ENCODE results near the gene ESYT2. TPM values are rescaled to one million over a fixed set of nuclear protein-coding genes. Genes with fewer than 3 reads are reported as not detected.

The ESYT2 gene
- total and polyA plus RNA-seq, 2 of the 4 experiments (the other 2 are of a cell fraction) = 26.7 to 69.9 TPM

DNA sequence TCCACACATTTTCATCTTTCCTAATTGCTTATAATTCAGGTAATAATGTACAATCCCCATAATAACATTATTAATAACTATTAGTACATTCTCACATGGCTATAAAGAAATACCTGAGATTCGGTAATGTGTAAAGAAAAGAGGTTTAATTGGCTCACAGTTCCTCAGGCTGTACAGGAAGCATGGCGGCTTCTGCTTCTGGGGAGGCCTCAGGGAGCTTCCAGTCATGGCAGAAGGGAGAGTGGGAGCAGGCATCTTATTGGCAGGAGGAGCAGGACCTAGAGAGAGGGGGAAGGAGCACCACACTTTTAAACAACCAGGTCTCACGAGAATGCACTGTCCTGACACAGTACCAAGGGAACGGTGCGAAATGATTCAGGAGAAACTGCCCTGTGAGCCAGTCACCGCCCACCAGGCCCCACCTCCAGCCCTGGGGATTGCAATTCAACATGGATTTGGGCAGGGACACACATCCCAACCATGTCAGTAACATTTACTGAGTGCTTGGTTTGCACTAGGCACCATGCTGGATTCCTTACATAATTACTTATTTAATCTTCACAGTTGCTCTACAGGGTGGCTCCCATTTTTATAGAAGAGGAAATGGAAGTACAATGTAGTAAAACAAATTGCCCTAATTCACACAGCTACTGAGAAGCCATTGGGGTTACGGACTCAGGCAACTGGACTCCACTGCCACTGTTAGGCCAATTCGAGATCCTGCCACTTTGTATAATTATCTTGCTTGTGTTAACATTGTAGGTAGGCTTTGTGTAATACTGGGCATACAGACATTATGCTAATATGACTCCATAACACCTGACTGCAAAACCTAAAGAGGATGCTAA is 8.7 kb upstream of the ESYT2 start:
- Histone ChIP-seq H2BK5ac (ENCODE audit: low read depth, low read length, poor library complexity, severe bottlenecking) (no peak overlapping the region), H3K27ac (ENCODE audit: insufficient read depth, low read length) (no peak overlapping the region), H3K27me3 (ENCODE audit: control insufficient read depth, insufficient read depth, low read length) (peaks cover 3% of the 10 kb centered on the region), H2AK5ac (ENCODE audit: low read depth, low read length) (no peak overlapping the region), H3K14ac (replicated peaks; ENCODE audit: low read depth, low read length) (no peak overlapping the region), H3K9me1 (ENCODE audit: insufficient read depth, low read length) (no peaks in the 10 kb centered on the region), H3K4me2 (ENCODE audit: low read depth, low read length) (no peak overlapping the region), H3K36me3 (ENCODE audit: control insufficient read depth, insufficient read depth, low read length) (no peaks in the 10 kb centered on the region), H3K9ac (ENCODE audit: low read depth, low read length) (no peak overlapping the region), H4K91ac (ENCODE audit: insufficient read depth, low read depth, low read length) (no peak overlapping the region), H2BK120ac (ENCODE audit: low read depth, low read length) (no peak overlapping the region), H2BK20ac (ENCODE audit: low read depth, low read length) (no peak overlapping the region), H2AFZ (replicated peaks; ENCODE audit: low read length, poor library complexity) (no peak overlapping the region), H3K79me1 (ENCODE audit: low read depth in 1 of 2, low read length in 2 of 2) (no peaks in the 10 kb centered on the region), H3K18ac (ENCODE audit: low read depth, low read length) (no peak overlapping the region), H3K9me3 (ENCODE audit: control insufficient read depth, insufficient read depth, low read length) (no peaks in the 10 kb centered on the region), H4K5ac (ENCODE audit: low read depth, low read length) (no peak overlapping the region), H3K4me3 (ENCODE audit: insufficient read depth, low read depth, low read length) (no peak overlapping the region), H2AK9ac (replicated peaks; ENCODE audit: low read depth, low read length, poor library complexity) (no peak overlapping the region), H2BK15ac (ENCODE audit: low read depth, low read length) (no peak overlapping the region), H3K4me1 (ENCODE audit: control insufficient read depth, insufficient read depth, low read length) (no peaks in the 10 kb centered on the region), H3K23ac (ENCODE audit: low read depth, low read length) (no peak overlapping the region), H3K4ac (ENCODE audit: low read depth, low read length) (no peak overlapping the region), H4K8ac (ENCODE audit: low read depth in 2 of 2, low read length in 2 of 2) (no peak overlapping the region), H4K20me1 (ENCODE audit: insufficient read depth, low read length) (no peaks in the 10 kb centered on the region), H3K56ac (ENCODE audit: extremely low read depth, insufficient read depth, low read length) (no peak overlapping the region)
- in situ Hi-C loops (cut with MboI; ENCODE audit: low sequenced_read_pairs) (no loop called here), intact Hi-C loops (cut with micrococcal nuclease) (no loop called here), dilution Hi-C loops (cut with HindIII; ENCODE audit: low sequenced_read_pairs, unreplicated experiment) (no loop called here)
- CTCF ChIA-PET = no interaction called here
- ATAC-seq (ENCODE audit: low read depth) = no peak
- TF ChIP-seq NFE2L2 (IDR thresholded peaks at IDR 0.05; ENCODE audit: low read depth, low read length) (no peak), MXI1 (IDR thresholded peaks at IDR 0.05; ENCODE audit: borderline replicate concordance, low read depth, low read length) (no peak), CEBPB (IDR thresholded peaks at IDR 0.05; ENCODE audit: low read depth, low read length) (no peak)
- no peak for DNase-seq
- WGBS, 2 experiments (ENCODE audit: extremely low coverage in 2 of 2, insufficient read length in 1 of 2) = 70% methylated on average over 2 of the region's 8 CpGs; no CpG with 5 or more reads in 1 of the 2 experiments
- no TSS peak for BruUV-seq (replicated peaks)
- POLR2A ChIA-PET (ENCODE audit: unreplicated experiment) = no interaction called here
